ENCODE results near the gene EPHA3. TPM values are rescaled to one million over a fixed set of nuclear protein-coding genes. Genes with fewer than 3 reads are reported as not detected.

EPHA3 gene
- polyA plus RNA-seq, 2 of the 4 experiments (the other 2 are of a cell fraction): not detected

- WGBS (ENCODE audit: missing lambda C conversion rate): 28% methylated on average over 3 of the region's 3 CpGs
- H3K4me1 ChIP-seq: no peaks in the 10 kb centered on the region
- no peak overlapping the region for H3K27ac ChIP-seq
- ChIA-PET POLR2A (no interaction called here), CTCF (no interaction called here)
- DNase-seq (ENCODE audit: low read depth in 1 of 2, low spot score in 1 of 2) (no peak), ATAC-seq (no peak), FAIRE-seq (no peak)
- H3K4me3 ChIP-seq: no peak overlapping the region
- H3K4me2 ChIP-seq: no peak overlapping the region
- TF ChIP-seq FOSL2 (IDR thresholded peaks at IDR 0.05) (no peak), FOSL2 (CRISPR knock-in tag; IDR thresholded peaks at IDR 0.05) (no peak), ELK1 (IDR thresholded peaks at IDR 0.05; ENCODE audit: low read depth, low read length) (no peak)
- no peaks in the 10 kb centered on the region; the same call in 2 of the 3 replicates for H3K9me3 ChIP-seq
These were observed 285.6 kb downstream of the EPHA3 start for GRCh38 chr3:89392991-89393390.

- no peak for DNase-seq (ENCODE audit: low read depth in 1 of 2, low spot score in 1 of 2)
- POLR2A ChIA-PET: no interaction called here
- CTCF ChIA-PET: no interaction called here
- H3K9me3 ChIP-seq: no peaks in the 10 kb centered on the region
- 3% methylated on average over 1 of the region's 1 CpG for WGBS (ENCODE audit: missing lambda C conversion rate)
- H3K4me1 ChIP-seq: no peaks in the 10 kb centered on the region
- no peak for TF ChIP-seq E2F6 (IDR thresholded peaks at IDR 0.05; ENCODE audit: borderline replicate concordance, low read depth)
- TF ChIP-seq MAFK (IDR thresholded peaks at IDR 0.05; ENCODE audit: partially characterized antibody): no peak
- TF ChIP-seq EHMT2 (IDR thresholded peaks at IDR 0.05; ENCODE audit: low read depth): no peak
- no peak for TF ChIP-seq FOSB (CRISPR knock-in tag; IDR thresholded peaks at IDR 0.05)
- no peak for TF ChIP-seq HES2 (IDR thresholded peaks at IDR 0.05)
- no peak for TF ChIP-seq PHF8 (IDR thresholded peaks at IDR 0.05; ENCODE audit: borderline replicate concordance, low read depth)
- TF ChIP-seq NR3C1 (IDR thresholded peaks at IDR 0.05): no peak
- no peak overlapping the region for H3K27ac ChIP-seq
- H3K4me2 ChIP-seq: no peak overlapping the region
- ATAC-seq: no peak
- FAIRE-seq: no peak
- no peak overlapping the region for H3K4me3 ChIP-seq
These were observed 288.0 kb downstream of the EPHA3 start for GRCh38 chr3:89395456-89395855.

- ATAC-seq (no peak), DNase-seq (ENCODE audit: low read depth in 1 of 2, low spot score in 1 of 2) (no peak), FAIRE-seq (no peak)
- Histone ChIP-seq H3K27ac (no peak overlapping the region), H3K4me2 (no peak overlapping the region), H3K9me3 (no peaks in the 10 kb centered on the region), H3K4me1 (no peaks in the 10 kb centered on the region), H3K4me3 (no peak overlapping the region)
- no peak for TF ChIP-seq CHD4 (IDR thresholded peaks at IDR 0.05; ENCODE audit: borderline replicate concordance)
- TF ChIP-seq E2F6 (IDR thresholded peaks at IDR 0.05; ENCODE audit: borderline replicate concordance, low read depth): no peak
- TF ChIP-seq HOXB13 (CRISPR knock-in tag; IDR thresholded peaks at IDR 0.05; ENCODE audit: low read depth): no peak
- TF ChIP-seq CTCF (IDR thresholded peaks at IDR 0.05): no peak
- no peak for TF ChIP-seq TFCP2L1 (CRISPR knock-in tag; IDR thresholded peaks at IDR 0.05)
- TF ChIP-seq ELK1 (IDR thresholded peaks at IDR 0.05; ENCODE audit: low read depth, low read length): no peak
- no peak for TF ChIP-seq CBX8 (IDR thresholded peaks at IDR 0.05)
- TF ChIP-seq PBX3 (IDR thresholded peaks at IDR 0.05): no peak
- TF ChIP-seq HES2 (IDR thresholded peaks at IDR 0.05): no peak
- TF ChIP-seq RAD21 (conservative IDR thresholded peaks at IDR 0.05 in 1 of 2, IDR thresholded peaks at IDR 0.05 in 1 of 2): no peak
- TF ChIP-seq KDM5A (IDR thresholded peaks at IDR 0.05): no peak
- no peak for TF ChIP-seq RCOR1 (IDR thresholded peaks at IDR 0.05; ENCODE audit: low read depth, low read length)
- TF ChIP-seq HOXA7 (CRISPR knock-in tag; IDR thresholded peaks at IDR 0.05): no peak
- ChIA-PET CTCF (no interaction called here), POLR2A (no interaction called here)
These were observed 288.6 kb downstream of the EPHA3 start for GRCh38 chr3:89395996-89396395.

Data from A549 (cell line).